GM23338 (cell line): Measurements from ENCODE around the gene IL1RL1. TPM values are rescaled to one million over a fixed set of nuclear protein-coding genes. Genes with fewer than 3 reads are reported as not detected.

Experiments
- CREB1 ChIP-seq: fragments of 250-450 bp; sonication (Bioruptor Pico); IDR thresholded peaks from 2 replicates; pipeline ENCODE4 v1.5.0; 2020; ENCODE audit warnings: low read depth, mild to moderate bottlenecking, moderate library complexity
- EZH2 ChIP-seq: fragments of 200-600 bp; sonication (generic); IDR thresholded peaks from one replicate; pipeline ENCODE4 v1.8.0; 2017; ENCODE audit warnings: antibody characterized with exemption, mild to moderate bottlenecking, low read depth; ENCODE audit not compliant: unreplicated experiment
- EZH2phosphoT487 ChIP-seq: fragments of 200-600 bp; sonication (generic); IDR thresholded peaks from one replicate; pipeline ENCODE4 v1.8.1; 2018; ENCODE audit warnings: antibody characterized with exemption; ENCODE audit not compliant: unreplicated experiment
- JUNB ChIP-seq: IDR thresholded peaks from one replicate; pipeline ENCODE4 v1.6.1; 2016; ENCODE audit warnings: antibody characterized with exemption; ENCODE audit not compliant: unreplicated experiment
- REST ChIP-seq: IDR thresholded peaks from one replicate; pipeline ENCODE4 v1.6.1; 2018; ENCODE audit warnings: antibody characterized with exemption; ENCODE audit not compliant: unreplicated experiment
- ZNF331 ChIP-seq: fragments of 250-450 bp; sonication (Bioruptor Pico); IDR thresholded peaks from 2 replicates; pipeline ENCODE4 v1.5.0; 2020; ENCODE audit warnings: low read depth, mild to moderate bottlenecking, moderate library complexity
- ZNF462 ChIP-seq: fragments of 250-450 bp; sonication (Bioruptor Pico); IDR thresholded peaks from 2 replicates; pipeline ENCODE4 v1.5.0; 2020; ENCODE audit warnings: mild to moderate bottlenecking, moderate library complexity
- polyA plus RNA-seq: library from polyadenylated mRNA; unstranded; fragments of >200 nt; fragmentation: Nextera tagmentation; extraction: Ambion mirVana; gene quantifications from 2 replicates; pipeline ENCODE4 v1.2.1, GENCODE V29; 2016
- total RNA-seq: library from RNA; depleted of rRNA; stranded (reverse); fragments of >200 nt; shearing (Covaris generic); gene quantifications from 2 replicates; pipeline ENCODE4 v1.2.3, GENCODE V29; 2014
- TF ChIP-seq, protein P1 (sequence below): IDR thresholded peaks from 2 replicates; pipeline ENCODE4 v1.6.1; 2016; ENCODE audit warnings: antibody characterized with exemption

Gene IL1RL1
- total and polyA plus RNA-seq, 2 experiments from 2014 or later: not detected

GRCh38 chr2:102392942-102393341 lies 81.6 kb downstream of the IL1RL1 start (continued):
- TF ChIP-seq ZNF462 (CRISPR knock-in tag): no peak
- TF ChIP-seq REST: no peak
- no peak for TF ChIP-seq CREB1 (CRISPR knock-in tag)
- no peak for TF ChIP-seq EZH2phosphoT487
- no peak for TF ChIP-seq JUNB
- TF ChIP-seq, protein P1, sequence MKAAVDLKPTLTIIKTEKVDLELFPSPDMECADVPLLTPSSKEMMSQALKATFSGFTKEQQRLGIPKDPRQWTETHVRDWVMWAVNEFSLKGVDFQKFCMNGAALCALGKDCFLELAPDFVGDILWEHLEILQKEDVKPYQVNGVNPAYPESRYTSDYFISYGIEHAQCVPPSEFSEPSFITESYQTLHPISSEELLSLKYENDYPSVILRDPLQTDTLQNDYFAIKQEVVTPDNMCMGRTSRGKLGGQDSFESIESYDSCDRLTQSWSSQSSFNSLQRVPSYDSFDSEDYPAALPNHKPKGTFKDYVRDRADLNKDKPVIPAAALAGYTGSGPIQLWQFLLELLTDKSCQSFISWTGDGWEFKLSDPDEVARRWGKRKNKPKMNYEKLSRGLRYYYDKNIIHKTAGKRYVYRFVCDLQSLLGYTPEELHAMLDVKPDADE: no peak
- no peak for TF ChIP-seq EZH2
- TF ChIP-seq ZNF331 (CRISPR knock-in tag): no peak
